GM19395 (cell line): ENCODE data around the gene MATCAP1.

Experiments used
- ATAC-seq: cut with Tn5 transposase; IDR thresholded peaks from one replicate; pipeline ENCODE4 v1.9.1; 2021; ENCODE audit warnings: mild to moderate bottlenecking, moderate library complexity; ENCODE audit not compliant: unreplicated experiment

Gene MATCAP1

GRCh38 chr16:67208154-67208896 is 24.6 kb upstream of the MATCAP1 start:
- ATAC-seq, result no peak

GRCh38 chr16:67207249-67208091 is 23.7 kb upstream of the MATCAP1 start:
- ATAC-seq, result no peak

- ATAC-seq, result no peak
Observed at GRCh38 chr16:67206838-67207248, 23.1 kb upstream of the MATCAP1 start.

GRCh38 chr16:67206129-67206837 is 22.5 kb upstream of the MATCAP1 start:
- no peak for ATAC-seq

- ATAC-seq, result no peak
Observed at GRCh38 chr16:67204076-67204475, 20.3 kb upstream of the MATCAP1 start.

GRCh38 chr16:67202956-67203493 is 19.3 kb upstream of the MATCAP1 start:
- no peak for ATAC-seq

- ATAC-seq, result no peak
Observed at GRCh38 chr16:67202426-67202825, 18.7 kb upstream of the MATCAP1 start.

- ATAC-seq, result no peak
Observed at GRCh38 chr16:67201411-67202345, 17.9 kb upstream of the MATCAP1 start.

GRCh38 chr16:67200491-67200890 is 16.7 kb upstream of the MATCAP1 start:
- no peak for ATAC-seq

- no peak for ATAC-seq
Observed at GRCh38 chr16:67199808-67200198, 16.0 kb upstream of the MATCAP1 start.

- no peak for ATAC-seq
Observed at GRCh38 chr16:67199011-67199807, 15.4 kb upstream of the MATCAP1 start, which contains the start of gene ELMO3. Gene ELMO3 (plus strand): TSS chr16:67199131. CDS start chr16:67199327, 196 bp downstream.

- ATAC-seq, result no peak
Observed at GRCh38 chr16:67198238-67198734, 14.5 kb upstream of the MATCAP1 start.

GRCh38 chr16:67197704-67198103 is 13.9 kb upstream of the MATCAP1 start:
- no peak for ATAC-seq

- no peak for ATAC-seq
Observed at GRCh38 chr16:67196881-67197280, 13.1 kb upstream of the MATCAP1 start.

- no peak for ATAC-seq
Observed at GRCh38 chr16:67195676-67196075, 11.9 kb upstream of the MATCAP1 start.

GRCh38 chr16:67194260-67194659 is 10.5 kb upstream of the MATCAP1 start:
- ATAC-seq, result no peak

- ATAC-seq, result no peak
Observed at GRCh38 chr16:67193536-67193935, 9.8 kb upstream of the MATCAP1 start.

- no peak for ATAC-seq
Observed at GRCh38 chr16:67192781-67193361, 9.1 kb upstream of the MATCAP1 start.
